Right lobe of liver (tissue), 6 donors: Measurements from ENCODE around the gene TNS1. TPM values are rescaled to one million over a fixed set of nuclear protein-coding genes. Genes with fewer than 3 reads are reported as not detected.

Experiments
- ATAC-seq, 4 donors: fragments of 200-7000 bp; cut with Tn5 transposase; one replicate each; pipeline ENCODE4 v1.9.1; 2020; ENCODE audit warnings: mild to moderate bottlenecking in 4 of 4, moderate library complexity in 4 of 4
- DNase-seq, 3 donors: peaks; one replicate each; pipeline ENCODE4 v3.0.0-alpha.2; 2020
- H3K27ac ChIP-seq, 3 donors: fragments of 200-600 bp; one replicate each; pipeline ENCODE4 v1.8.0; 2022
- H3K27me3 ChIP-seq, 2 donors: fragments of 200-600 bp; one replicate each; pipeline ENCODE4 v1.8.0; 2022
- H3K36me3 ChIP-seq, 4 donors: fragments of 200-600 bp; sonication (generic) in 1 of 4; one replicate each; pipeline versions ENCODE4 v1.5.1 to v1.8.0; 2017 to 2022; ENCODE audit warnings: control low read depth in 1 of 4
- H3K4me1 ChIP-seq, 4 donors: fragments of 200-600 bp; sonication (generic) in 1 of 4; one replicate each; pipeline versions ENCODE4 v1.5.1 to v1.8.0; 2017 to 2022; ENCODE audit warnings: control low read depth in 1 of 4
- H3K4me3 ChIP-seq, 3 donors: fragments of 200-600 bp; one replicate each; pipeline ENCODE4 v1.8.0; 2022
- H3K9me3 ChIP-seq, 4 donors: fragments of 200-600 bp; sonication (generic) in 1 of 4; one replicate each; pipeline versions ENCODE4 v1.5.1 to v1.8.0; 2017 to 2022; ENCODE audit warnings: control low read depth in 1 of 4
- POLR2A ChIP-seq: fragments of 450-650 bp; IDR thresholded peaks from one replicate; pipeline ENCODE4 v1.6.1; 2017; ENCODE audit warnings: antibody characterized with exemption, mild to moderate bottlenecking
- WGBS: methylation state at CpG from one replicate; pipeline ENCODE4 v1.1.6; 2018; ENCODE audit warnings: low coverage, low lambda C conversion rate; ENCODE audit not compliant: insufficient coverage; ENCODE audit errors: missing lambda C conversion rate; 5-methylcytosine and 5-hydroxymethylcytosine counted together
- intact Hi-C, 2 donors: fragments of 100-400 bp; cut with DNase I; formaldehyde crosslinking; loops; one replicate each; pipeline versions ENCODE4 v1.11.2 to v1.14.1; 2022
- total RNA-seq, 6 experiments: library from RNA; depleted of rRNA in 2 of 6; stranded (reverse); fragments of >200 nt in 2 of 6; fragmentation: NEBNext Ultra II Directional in 3 of 6; extraction: Animal tissue kit (Norgen Biotek cat#: 25700) in 3 of 6; gene quantifications; one replicate each; pipeline versions ENCODE4 v1.1.0 to v1.2.4, GENCODE V29; 2016 to 2023
- TF ChIP-seq, protein P1 (sequence below), 4 donors: fragments of 200-600 bp in 3 of 4; fragments of 450-650 bp in 1 of 4; IDR thresholded peaks; one replicate each; pipeline versions ENCODE4 v1.5.1 to v1.8.0; 2016 to 2022; ENCODE audit warnings: antibody characterized with exemption in 4 of 4, mild to moderate bottlenecking in 2 of 4
- donor health status: DM: no; HTN: yes; CAD: no.
- donor health status: DM: no; HTN: no; CAD: no.
- donor health status: DM: no; HTN: no; CAD: no.
- donor health status: DM: no; HTN: yes; CAD: no.
- donor health status: DM: no; HTN: yes; CAD: no.

Gene TNS1
- total RNA-seq, 6 experiments from 2014 or later = 68.4 to 209 (median 99.2) TPM

DNA sequence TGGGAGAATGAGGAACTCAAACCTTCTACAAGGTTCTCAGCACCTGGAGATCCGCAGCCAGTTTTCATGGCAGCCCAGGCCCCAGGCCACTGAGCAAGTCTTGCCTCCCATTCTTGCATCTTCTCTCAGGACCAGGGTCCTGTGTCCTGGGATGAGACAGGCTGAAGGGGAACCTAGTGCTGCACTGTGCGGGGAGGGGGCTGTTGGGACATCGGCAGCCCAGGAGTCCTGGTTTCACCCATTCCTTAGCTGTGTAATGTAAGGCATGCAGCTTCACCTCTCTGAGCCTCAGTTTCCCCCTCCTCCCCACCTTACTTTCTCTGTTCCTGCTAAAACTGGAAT, 43.9 kb downstream of the TNS1 start:
- H3K27ac ChIP-seq = no peak overlapping the region
- H3K9me3 ChIP-seq = no peaks in the 10 kb centered on the region
- H3K27me3 ChIP-seq = no peaks in the 10 kb centered on the region
- TF ChIP-seq POLR2A = no peak
- TF ChIP-seq, protein P1, sequence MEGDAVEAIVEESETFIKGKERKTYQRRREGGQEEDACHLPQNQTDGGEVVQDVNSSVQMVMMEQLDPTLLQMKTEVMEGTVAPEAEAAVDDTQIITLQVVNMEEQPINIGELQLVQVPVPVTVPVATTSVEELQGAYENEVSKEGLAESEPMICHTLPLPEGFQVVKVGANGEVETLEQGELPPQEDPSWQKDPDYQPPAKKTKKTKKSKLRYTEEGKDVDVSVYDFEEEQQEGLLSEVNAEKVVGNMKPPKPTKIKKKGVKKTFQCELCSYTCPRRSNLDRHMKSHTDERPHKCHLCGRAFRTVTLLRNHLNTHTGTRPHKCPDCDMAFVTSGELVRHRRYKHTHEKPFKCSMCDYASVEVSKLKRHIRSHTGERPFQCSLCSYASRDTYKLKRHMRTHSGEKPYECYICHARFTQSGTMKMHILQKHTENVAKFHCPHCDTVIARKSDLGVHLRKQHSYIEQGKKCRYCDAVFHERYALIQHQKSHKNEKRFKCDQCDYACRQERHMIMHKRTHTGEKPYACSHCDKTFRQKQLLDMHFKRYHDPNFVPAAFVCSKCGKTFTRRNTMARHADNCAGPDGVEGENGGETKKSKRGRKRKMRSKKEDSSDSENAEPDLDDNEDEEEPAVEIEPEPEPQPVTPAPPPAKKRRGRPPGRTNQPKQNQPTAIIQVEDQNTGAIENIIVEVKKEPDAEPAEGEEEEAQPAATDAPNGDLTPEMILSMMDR (IDR thresholded peaks at IDR 0.05) = no peak
- H3K4me3 ChIP-seq = no peak overlapping the region
- DNase-seq = peak in 2 of 3 donors; percentile 14 to 21
- no peaks in the 10 kb centered on the region for H3K36me3 ChIP-seq
- peaks cover 0 to 7% (median 0%) of the 10 kb centered on the region in 4 donors for H3K4me1 ChIP-seq
- intact Hi-C loops = no loop called here
- ATAC-seq = no peak
- 93% methylated on average over 3 of the region's 3 CpGs for WGBS

DNA sequence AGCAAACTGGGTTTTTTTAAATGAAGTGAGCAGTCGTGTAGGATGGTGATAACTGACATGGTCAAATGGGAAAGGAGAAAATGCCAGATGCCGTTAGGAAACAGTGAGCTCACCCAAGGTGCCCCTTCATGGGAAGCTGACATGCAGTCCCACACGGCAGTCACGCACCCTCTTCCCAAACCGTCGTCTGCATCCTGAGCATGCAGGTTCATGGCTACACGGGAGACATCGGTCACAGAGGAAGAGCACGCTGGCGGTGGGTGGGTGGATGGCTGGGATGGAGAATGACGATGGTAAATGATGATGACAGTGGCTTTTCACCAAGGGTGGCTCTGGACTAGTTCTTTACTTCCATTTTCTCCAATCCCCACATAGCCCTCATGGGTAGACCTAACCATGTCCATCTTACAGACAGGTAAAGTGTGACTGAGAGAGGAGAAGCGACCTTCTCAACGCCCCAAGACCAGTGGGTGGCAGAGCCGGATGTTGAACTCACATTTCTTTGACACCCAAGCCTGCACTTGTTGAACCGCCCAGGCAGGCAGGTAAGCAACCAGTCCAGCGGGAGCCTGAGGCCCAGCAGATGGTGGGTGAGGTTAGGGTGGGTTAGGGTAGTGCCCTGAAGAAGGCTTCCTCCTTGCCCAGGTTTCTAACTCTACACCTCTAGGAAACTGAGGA, 44.5 kb downstream of the TNS1 start:
- 73% methylated on average over 3 of the region's 16 CpGs for WGBS
- TF ChIP-seq, protein P1 (IDR thresholded peaks at IDR 0.05) = no peak
- Histone ChIP-seq H3K27ac (no peak overlapping the region), H3K4me1 (peaks cover 0 to 7% (median 0%) of the 10 kb centered on the region in 4 donors), H3K36me3 (no peaks in the 10 kb centered on the region), H3K9me3 (no peaks in the 10 kb centered on the region), H3K27me3 (no peaks in the 10 kb centered on the region), H3K4me3 (no peak overlapping the region)
- DNase-seq (peak in 2 of 3 donors; percentile 27 to 32), ATAC-seq (no peak)
- intact Hi-C loops = no loop called here

DNA sequence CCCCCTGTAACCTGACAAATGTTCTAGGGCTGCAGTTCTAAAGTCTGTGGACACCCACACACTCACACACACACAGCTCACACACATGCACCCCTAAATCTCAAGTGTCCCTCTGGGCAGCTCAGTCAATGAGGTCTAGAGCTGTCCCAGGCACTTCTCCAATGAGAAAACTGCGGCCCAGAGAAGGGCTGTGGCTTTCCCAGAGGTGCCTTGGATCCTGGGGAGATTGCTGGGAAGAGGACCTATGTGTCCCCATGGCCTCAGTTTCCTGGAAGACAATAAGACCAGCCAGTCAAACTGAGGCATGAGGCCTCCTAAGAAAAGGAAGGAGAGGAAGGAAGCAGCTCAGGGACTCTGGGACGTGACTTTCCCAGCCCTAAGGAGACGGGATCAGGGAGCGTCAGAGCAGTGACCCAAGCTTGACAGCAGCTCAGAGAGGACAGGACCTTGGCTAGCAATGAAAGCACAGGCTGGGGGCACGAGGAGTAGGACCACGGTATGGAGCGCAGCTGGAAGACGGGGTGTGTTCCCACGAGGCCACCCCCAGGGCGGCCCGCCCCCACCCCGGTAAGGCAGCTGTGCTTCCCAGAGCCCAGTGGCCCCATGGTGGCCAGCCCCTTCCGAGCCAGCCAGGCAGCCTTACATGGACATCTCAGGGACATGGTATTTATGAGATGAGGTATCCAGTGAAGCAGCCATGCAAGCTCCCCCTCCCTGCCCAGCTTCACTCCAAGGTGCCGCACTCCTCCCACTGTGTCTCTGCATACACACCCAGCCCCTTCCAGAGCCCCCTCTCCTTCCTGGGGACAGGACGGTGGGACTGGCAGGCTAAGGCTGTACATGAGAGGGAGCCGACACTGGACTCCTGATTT, 46.0 kb downstream of the TNS1 start:
- no peak overlapping the region for H3K4me3 ChIP-seq
- 62% methylated on average over 3 of the region's 16 CpGs for WGBS
- intact Hi-C loops = no loop called here
- no peaks in the 10 kb centered on the region for H3K9me3 ChIP-seq
- no peak overlapping the region for H3K27ac ChIP-seq
- no peaks in the 10 kb centered on the region for H3K27me3 ChIP-seq
- ATAC-seq = peak; percentile 47 to 70 (median 60)
- peak in 2 of 3 donors; percentile 39 to 51 for DNase-seq
- H3K4me1 ChIP-seq = peaks cover 0 to 7% (median 0%) of the 10 kb centered on the region in 4 donors
- H3K36me3 ChIP-seq = no peaks in the 10 kb centered on the region
- no peak for TF ChIP-seq POLR2A
- TF ChIP-seq, protein P1 (IDR thresholded peaks at IDR 0.05) = no peak

DNA sequence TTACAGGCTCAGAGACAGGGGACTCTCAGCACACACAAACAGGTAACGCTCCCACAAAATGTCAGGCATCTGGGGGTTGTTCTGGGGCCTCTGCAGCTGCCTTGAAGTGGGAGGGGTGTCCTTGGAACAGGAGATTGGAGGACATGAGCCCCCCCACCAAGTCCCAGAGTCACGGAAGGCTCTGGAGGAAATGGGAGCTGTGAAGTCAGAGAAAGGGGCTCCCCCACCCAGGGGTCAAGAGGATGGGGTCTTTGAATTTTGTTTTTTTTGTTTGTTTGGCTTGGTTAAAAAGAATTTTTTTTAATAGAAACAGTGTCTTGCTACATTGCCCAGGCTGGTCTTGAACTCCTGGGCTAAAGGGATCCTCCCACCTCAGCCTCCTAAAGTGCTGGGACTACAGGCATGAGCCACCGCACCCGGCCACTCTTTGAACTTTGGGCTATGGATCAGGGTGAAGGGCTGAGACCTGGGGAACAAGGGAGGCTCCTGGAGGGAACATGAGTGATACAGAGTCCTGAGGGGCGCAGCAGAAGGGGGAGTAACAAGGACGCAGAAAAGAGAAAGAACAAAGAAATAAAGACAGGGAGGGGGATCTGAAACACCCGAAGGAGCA, 46.8 kb downstream of the TNS1 start:
- H3K4me3 ChIP-seq = no peak overlapping the region
- ATAC-seq (no peak), DNase-seq (peak in 1 of 3 donors; percentile 17)
- H3K27ac ChIP-seq = no peak overlapping the region
- 74% methylated on average over 6 of the region's 7 CpGs for WGBS
- H3K36me3 ChIP-seq = no peaks in the 10 kb centered on the region
- H3K9me3 ChIP-seq = no peaks in the 10 kb centered on the region
- no peak for TF ChIP-seq POLR2A
- TF ChIP-seq, protein P1 (IDR thresholded peaks at IDR 0.05) = no peak
- H3K4me1 ChIP-seq = peaks cover 0 to 7% (median 0%) of the 10 kb centered on the region in 4 donors
- intact Hi-C loops = no loop called here
- H3K27me3 ChIP-seq = no peaks in the 10 kb centered on the region
